Astrocyte of the hippocampus (primary cell): ENCODE measurements around the gene SUFU.
"Not testable (repeated sequence)": the region's sequence is repeated elsewhere in the genome, so short reads cannot be mapped to it uniquely, and the experiment has no call there.

ENCODE experiments used
- DNase-seq: peaks from one replicate; pipeline ENCODE4 v3.0.0; 2011; ENCODE audit warnings: low read depth, low spot score

The SUFU gene

GRCh38 chr10:102650655-102651454 lies 147.1 kb downstream of the SUFU start:
- DNase-seq = no peak

- no peak for DNase-seq
Measured at GRCh38 chr10:102651455-102652169, 147.8 kb downstream of the SUFU start.

- DNase-seq = no peak
Measured at GRCh38 chr10:102652170-102652916, 148.6 kb downstream of the SUFU start.

GRCh38 chr10:102653060-102653459 lies 149.3 kb downstream of the SUFU start:
- DNase-seq = no peak

- DNase-seq = no peak
Measured at GRCh38 chr10:102654566-102654965, 150.8 kb downstream of the SUFU start.

- no peak for DNase-seq
Measured at GRCh38 chr10:102654969-102655368, 151.2 kb downstream of the SUFU start.

GRCh38 chr10:102656026-102656425 lies 152.3 kb downstream of the SUFU start:
- DNase-seq = no peak

GRCh38 chr10:102656791-102657371 lies 153.1 kb downstream of the SUFU start:
- no peak for DNase-seq

- no peak for DNase-seq
Measured at GRCh38 chr10:102657451-102657850, 153.7 kb downstream of the SUFU start.

GRCh38 chr10:102657984-102658724 lies 154.4 kb downstream of the SUFU start:
- DNase-seq = no peak

- no peak for DNase-seq
Measured at GRCh38 chr10:102658802-102659201, 155.0 kb downstream of the SUFU start.

- peak; percentile 47 for DNase-seq
Measured at GRCh38 chr10:102660888-102661657, 157.3 kb downstream of the SUFU start.

- no peak for DNase-seq
Measured at GRCh38 chr10:102661658-102662028, 157.9 kb downstream of the SUFU start.

GRCh38 chr10:102665904-102666509 lies 162.2 kb downstream of the SUFU start:
- no peak for DNase-seq

- not testable (repeated sequence) for DNase-seq
Measured at GRCh38 chr10:102667411-102667810, 163.6 kb downstream of the SUFU start.

- DNase-seq = no peak
Measured at GRCh38 chr10:102668326-102669107, 164.7 kb downstream of the SUFU start.

GRCh38 chr10:102669206-102670064 lies 165.7 kb downstream of the SUFU start:
- peak; percentile 71 for DNase-seq

GRCh38 chr10:102670065-102670670 lies 166.4 kb downstream of the SUFU start:
- DNase-seq = no peak
